ENCODE results near the gene ZBTB21.

DNA sequence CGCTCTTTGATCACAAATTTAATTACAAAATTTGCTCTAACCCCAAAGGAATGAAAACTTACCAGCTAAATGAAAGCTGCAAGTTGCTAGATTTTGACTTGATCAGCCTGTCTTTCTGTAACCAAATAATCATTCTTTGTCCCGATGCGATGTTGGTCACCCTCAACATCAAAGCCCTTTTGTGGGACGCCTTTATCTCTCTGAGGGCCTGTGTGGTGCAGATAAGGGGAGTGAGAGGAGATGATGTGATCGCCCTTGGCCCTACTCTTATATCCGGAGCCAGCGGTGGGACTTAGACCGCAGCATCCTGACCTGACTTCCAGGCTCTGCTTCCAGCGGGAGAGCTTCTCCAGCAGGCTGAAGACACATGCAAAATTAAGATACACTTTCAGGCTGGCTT lies 41.6 kb upstream of the ZBTB21 start:
- TF ChIP-seq, protein P1, sequence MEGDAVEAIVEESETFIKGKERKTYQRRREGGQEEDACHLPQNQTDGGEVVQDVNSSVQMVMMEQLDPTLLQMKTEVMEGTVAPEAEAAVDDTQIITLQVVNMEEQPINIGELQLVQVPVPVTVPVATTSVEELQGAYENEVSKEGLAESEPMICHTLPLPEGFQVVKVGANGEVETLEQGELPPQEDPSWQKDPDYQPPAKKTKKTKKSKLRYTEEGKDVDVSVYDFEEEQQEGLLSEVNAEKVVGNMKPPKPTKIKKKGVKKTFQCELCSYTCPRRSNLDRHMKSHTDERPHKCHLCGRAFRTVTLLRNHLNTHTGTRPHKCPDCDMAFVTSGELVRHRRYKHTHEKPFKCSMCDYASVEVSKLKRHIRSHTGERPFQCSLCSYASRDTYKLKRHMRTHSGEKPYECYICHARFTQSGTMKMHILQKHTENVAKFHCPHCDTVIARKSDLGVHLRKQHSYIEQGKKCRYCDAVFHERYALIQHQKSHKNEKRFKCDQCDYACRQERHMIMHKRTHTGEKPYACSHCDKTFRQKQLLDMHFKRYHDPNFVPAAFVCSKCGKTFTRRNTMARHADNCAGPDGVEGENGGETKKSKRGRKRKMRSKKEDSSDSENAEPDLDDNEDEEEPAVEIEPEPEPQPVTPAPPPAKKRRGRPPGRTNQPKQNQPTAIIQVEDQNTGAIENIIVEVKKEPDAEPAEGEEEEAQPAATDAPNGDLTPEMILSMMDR (IDR thresholded peaks at IDR 0.05): no peak
- TF ChIP-seq SIN3A (IDR thresholded peaks at IDR 0.05; ENCODE audit: borderline replicate concordance, insufficient read depth, low read depth, low read length): no peak
